ENCODE data around the gene JMJD7.

The JMJD7 gene

DNA sequence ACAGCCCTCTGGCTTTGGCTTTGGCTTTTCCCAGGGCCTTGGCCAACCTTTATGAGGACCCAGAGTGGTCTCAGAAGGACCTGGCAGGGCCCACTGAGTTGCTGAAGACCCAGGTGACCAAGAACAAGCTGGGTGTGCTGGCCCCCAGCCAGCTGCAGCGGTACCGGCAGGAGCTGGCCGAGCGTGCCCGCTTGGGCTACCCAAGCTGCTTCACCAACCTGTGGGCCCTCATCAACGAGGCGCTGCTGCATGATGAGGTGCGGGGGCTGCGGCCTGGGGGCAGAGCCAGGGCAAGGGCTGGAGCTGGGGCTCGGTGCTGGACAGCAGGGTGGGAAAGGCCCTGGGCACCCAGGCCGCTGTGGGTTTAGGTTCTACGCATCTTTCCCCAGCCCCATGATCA lies 16.9 kb downstream of the JMJD7 start:
- TF ChIP-seq ISL1 (CRISPR knock-in tag; IDR thresholded peaks at IDR 0.05) (no peak), PPARA (CRISPR knock-in tag; IDR thresholded peaks at IDR 0.05; ENCODE audit: borderline replicate concordance) (no peak), TCF4 (CRISPR knock-in tag; IDR thresholded peaks at IDR 0.05; ENCODE audit: borderline replicate concordance) (no peak), RARB (CRISPR knock-in tag; IDR thresholded peaks at IDR 0.05) (no peak), ARNTL (CRISPR knock-in tag; IDR thresholded peaks at IDR 0.05; ENCODE audit: borderline replicate concordance, low read depth) (no peak), ZNF565 (CRISPR knock-in tag; conservative IDR thresholded peaks at IDR 0.05; ENCODE audit: low read depth) (no peak), ZFP3 (CRISPR knock-in tag; IDR thresholded peaks at IDR 0.05) (no peak), ZFP30 (CRISPR knock-in tag; IDR thresholded peaks at IDR 0.05) (no peak), ZNF70 (CRISPR knock-in tag; IDR thresholded peaks at IDR 0.05) (no peak), GLIS3 (CRISPR knock-in tag; IDR thresholded peaks at IDR 0.05) (no peak), SNAI2 (CRISPR knock-in tag; IDR thresholded peaks at IDR 0.05) (no peak), TOX (CRISPR knock-in tag; IDR thresholded peaks at IDR 0.05; ENCODE audit: borderline replicate concordance) (no peak), ESRRG (CRISPR knock-in tag; IDR thresholded peaks at IDR 0.05) (no peak), ZC3H10 (CRISPR knock-in tag; IDR thresholded peaks at IDR 0.05) (no peak)
- TF ChIP-seq, protein P1, sequence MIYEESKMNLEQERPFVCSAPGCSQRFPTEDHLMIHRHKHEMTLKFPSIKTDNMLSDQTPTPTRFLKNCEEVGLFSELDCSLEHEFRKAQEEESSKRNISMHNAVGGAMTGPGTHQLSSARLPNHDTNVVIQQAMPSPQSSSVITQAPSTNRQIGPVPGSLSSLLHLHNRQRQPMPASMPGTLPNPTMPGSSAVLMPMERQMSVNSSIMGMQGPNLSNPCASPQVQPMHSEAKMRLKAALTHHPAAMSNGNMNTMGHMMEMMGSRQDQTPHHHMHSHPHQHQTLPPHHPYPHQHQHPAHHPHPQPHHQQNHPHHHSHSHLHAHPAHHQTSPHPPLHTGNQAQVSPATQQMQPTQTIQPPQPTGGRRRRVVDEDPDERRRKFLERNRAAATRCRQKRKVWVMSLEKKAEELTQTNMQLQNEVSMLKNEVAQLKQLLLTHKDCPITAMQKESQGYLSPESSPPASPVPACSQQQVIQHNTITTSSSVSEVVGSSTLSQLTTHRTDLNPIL (CRISPR knock-in tag; IDR thresholded peaks at IDR 0.05; ENCODE audit: low read depth): no peak
- TF ChIP-seq, protein P2, sequence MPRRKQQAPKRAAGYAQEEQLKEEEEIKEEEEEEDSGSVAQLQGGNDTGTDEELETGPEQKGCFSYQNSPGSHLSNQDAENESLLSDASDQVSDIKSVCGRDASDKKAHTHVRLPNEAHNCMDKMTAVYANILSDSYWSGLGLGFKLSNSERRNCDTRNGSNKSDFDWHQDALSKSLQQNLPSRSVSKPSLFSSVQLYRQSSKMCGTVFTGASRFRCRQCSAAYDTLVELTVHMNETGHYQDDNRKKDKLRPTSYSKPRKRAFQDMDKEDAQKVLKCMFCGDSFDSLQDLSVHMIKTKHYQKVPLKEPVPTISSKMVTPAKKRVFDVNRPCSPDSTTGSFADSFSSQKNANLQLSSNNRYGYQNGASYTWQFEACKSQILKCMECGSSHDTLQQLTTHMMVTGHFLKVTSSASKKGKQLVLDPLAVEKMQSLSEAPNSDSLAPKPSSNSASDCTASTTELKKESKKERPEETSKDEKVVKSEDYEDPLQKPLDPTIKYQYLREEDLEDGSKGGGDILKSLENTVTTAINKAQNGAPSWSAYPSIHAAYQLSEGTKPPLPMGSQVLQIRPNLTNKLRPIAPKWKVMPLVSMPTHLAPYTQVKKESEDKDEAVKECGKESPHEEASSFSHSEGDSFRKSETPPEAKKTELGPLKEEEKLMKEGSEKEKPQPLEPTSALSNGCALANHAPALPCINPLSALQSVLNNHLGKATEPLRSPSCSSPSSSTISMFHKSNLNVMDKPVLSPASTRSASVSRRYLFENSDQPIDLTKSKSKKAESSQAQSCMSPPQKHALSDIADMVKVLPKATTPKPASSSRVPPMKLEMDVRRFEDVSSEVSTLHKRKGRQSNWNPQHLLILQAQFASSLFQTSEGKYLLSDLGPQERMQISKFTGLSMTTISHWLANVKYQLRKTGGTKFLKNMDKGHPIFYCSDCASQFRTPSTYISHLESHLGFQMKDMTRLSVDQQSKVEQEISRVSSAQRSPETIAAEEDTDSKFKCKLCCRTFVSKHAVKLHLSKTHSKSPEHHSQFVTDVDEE (CRISPR knock-in tag; IDR thresholded peaks at IDR 0.05): no peak
- TF ChIP-seq, protein P3, sequence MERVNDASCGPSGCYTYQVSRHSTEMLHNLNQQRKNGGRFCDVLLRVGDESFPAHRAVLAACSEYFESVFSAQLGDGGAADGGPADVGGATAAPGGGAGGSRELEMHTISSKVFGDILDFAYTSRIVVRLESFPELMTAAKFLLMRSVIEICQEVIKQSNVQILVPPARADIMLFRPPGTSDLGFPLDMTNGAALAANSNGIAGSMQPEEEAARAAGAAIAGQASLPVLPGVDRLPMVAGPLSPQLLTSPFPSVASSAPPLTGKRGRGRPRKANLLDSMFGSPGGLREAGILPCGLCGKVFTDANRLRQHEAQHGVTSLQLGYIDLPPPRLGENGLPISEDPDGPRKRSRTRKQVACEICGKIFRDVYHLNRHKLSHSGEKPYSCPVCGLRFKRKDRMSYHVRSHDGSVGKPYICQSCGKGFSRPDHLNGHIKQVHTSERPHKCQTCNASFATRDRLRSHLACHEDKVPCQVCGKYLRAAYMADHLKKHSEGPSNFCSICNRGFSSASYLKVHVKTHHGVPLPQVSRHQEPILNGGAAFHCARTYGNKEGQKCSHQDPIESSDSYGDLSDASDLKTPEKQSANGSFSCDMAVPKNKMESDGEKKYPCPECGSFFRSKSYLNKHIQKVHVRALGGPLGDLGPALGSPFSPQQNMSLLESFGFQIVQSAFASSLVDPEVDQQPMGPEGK (CRISPR knock-in tag; IDR thresholded peaks at IDR 0.05; ENCODE audit: borderline replicate concordance): no peak
- TF ChIP-seq, protein P4, sequence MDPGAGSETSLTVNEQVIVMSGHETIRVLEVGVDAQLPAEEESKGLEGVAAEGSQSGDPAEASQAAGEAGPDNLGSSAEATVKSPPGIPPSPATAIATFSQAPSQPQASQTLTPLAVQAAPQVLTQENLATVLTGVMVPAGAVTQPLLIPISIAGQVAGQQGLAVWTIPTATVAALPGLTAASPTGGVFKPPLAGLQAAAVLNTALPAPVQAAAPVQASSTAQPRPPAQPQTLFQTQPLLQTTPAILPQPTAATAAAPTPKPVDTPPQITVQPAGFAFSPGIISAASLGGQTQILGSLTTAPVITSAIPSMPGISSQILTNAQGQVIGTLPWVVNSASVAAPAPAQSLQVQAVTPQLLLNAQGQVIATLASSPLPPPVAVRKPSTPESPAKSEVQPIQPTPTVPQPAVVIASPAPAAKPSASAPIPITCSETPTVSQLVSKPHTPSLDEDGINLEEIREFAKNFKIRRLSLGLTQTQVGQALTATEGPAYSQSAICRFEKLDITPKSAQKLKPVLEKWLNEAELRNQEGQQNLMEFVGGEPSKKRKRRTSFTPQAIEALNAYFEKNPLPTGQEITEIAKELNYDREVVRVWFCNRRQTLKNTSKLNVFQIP (CRISPR knock-in tag; IDR thresholded peaks at IDR 0.05; ENCODE audit: borderline replicate concordance, low read depth): no peak
- no peak for ATAC-seq

DNA sequence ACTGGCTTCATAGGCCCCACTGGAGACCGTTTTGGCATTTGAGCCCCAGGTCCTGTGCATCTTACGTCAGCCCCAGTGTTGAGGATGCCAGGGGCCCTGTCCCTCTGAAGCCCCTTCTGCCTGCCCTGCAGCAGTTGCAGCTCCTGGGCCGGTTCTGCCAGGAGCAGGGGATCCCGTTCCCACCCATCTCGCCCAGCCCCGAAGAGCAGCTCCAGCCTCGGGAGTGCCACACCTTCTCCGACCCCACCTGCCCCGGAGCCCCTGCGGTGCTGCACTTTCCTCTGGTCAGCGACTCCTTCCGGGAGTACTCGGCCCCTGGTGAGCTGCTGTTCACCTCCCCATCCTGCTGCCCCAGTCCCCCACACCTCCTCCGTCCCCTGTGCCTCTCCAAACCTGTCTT lies 19.3 kb downstream of the JMJD7 start:
- TF ChIP-seq ISL1 (CRISPR knock-in tag; IDR thresholded peaks at IDR 0.05) (no peak), ARNTL (CRISPR knock-in tag; IDR thresholded peaks at IDR 0.05; ENCODE audit: borderline replicate concordance, low read depth) (no peak), ZNF70 (CRISPR knock-in tag; IDR thresholded peaks at IDR 0.05) (no peak), ZFP30 (CRISPR knock-in tag; IDR thresholded peaks at IDR 0.05) (no peak), ESRRG (CRISPR knock-in tag; IDR thresholded peaks at IDR 0.05) (no peak), ZFP3 (CRISPR knock-in tag; IDR thresholded peaks at IDR 0.05) (no peak), RARB (CRISPR knock-in tag; IDR thresholded peaks at IDR 0.05) (no peak), TOX (CRISPR knock-in tag; IDR thresholded peaks at IDR 0.05; ENCODE audit: borderline replicate concordance) (no peak), BACH2 (CRISPR knock-in tag; IDR thresholded peaks at IDR 0.05; ENCODE audit: borderline replicate concordance) (no peak), CSDC2 (CRISPR knock-in tag; IDR thresholded peaks at IDR 0.05) (no peak)
- TF ChIP-seq, protein P5, sequence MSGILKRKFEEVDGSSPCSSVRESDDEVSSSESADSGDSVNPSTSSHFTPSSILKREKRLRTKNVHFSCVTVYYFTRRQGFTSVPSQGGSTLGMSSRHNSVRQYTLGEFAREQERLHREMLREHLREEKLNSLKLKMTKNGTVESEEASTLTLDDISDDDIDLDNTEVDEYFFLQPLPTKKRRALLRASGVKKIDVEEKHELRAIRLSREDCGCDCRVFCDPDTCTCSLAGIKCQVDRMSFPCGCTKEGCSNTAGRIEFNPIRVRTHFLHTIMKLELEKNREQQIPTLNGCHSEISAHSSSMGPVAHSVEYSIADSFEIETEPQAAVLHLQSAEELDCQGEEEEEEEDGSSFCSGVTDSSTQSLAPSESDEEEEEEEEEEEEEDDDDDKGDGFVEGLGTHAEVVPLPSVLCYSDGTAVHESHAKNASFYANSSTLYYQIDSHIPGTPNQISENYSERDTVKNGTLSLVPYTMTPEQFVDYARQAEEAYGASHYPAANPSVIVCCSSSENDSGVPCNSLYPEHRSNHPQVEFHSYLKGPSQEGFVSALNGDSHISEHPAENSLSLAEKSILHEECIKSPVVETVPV (CRISPR knock-in tag; IDR thresholded peaks at IDR 0.05): no peak
- no peak for ATAC-seq

DNA sequence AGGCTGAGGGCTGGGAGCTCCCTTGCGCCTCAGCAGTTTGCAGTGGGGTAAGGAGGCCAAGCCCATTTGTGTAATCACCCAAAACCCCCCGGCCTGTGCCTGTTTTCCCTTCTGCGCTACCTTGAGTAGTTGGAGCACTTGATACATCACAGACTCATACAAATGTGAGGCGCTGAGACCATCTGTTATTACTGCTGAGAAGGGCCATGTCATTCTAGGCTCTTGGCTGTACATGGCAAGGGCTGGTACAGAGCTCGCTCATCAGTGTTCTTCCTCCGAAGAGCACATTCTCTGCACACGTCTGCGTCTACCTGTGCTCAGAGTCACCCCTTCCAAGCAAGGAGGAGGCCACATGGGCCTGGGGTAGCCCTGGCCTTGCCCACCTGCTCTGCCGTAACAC lies 20.1 kb downstream of the JMJD7 start:
- ATAC-seq: no peak
- TF ChIP-seq ESRRG (CRISPR knock-in tag; IDR thresholded peaks at IDR 0.05) (no peak), ARNTL (CRISPR knock-in tag; IDR thresholded peaks at IDR 0.05; ENCODE audit: borderline replicate concordance, low read depth) (no peak), GLIS3 (CRISPR knock-in tag; IDR thresholded peaks at IDR 0.05) (no peak), OSR1 (CRISPR knock-in tag; IDR thresholded peaks at IDR 0.05) (no peak), ZNF8 (CRISPR knock-in tag; IDR thresholded peaks at IDR 0.05) (no peak), ISL1 (CRISPR knock-in tag; IDR thresholded peaks at IDR 0.05) (no peak), BACH2 (CRISPR knock-in tag; IDR thresholded peaks at IDR 0.05; ENCODE audit: borderline replicate concordance) (no peak), ZFP30 (CRISPR knock-in tag; IDR thresholded peaks at IDR 0.05) (no peak)
- TF ChIP-seq, protein P1 (CRISPR knock-in tag; IDR thresholded peaks at IDR 0.05; ENCODE audit: low read depth): no peak
